ENCODE measurements around the gene FAM163B.

Gene FAM163B

DNA sequence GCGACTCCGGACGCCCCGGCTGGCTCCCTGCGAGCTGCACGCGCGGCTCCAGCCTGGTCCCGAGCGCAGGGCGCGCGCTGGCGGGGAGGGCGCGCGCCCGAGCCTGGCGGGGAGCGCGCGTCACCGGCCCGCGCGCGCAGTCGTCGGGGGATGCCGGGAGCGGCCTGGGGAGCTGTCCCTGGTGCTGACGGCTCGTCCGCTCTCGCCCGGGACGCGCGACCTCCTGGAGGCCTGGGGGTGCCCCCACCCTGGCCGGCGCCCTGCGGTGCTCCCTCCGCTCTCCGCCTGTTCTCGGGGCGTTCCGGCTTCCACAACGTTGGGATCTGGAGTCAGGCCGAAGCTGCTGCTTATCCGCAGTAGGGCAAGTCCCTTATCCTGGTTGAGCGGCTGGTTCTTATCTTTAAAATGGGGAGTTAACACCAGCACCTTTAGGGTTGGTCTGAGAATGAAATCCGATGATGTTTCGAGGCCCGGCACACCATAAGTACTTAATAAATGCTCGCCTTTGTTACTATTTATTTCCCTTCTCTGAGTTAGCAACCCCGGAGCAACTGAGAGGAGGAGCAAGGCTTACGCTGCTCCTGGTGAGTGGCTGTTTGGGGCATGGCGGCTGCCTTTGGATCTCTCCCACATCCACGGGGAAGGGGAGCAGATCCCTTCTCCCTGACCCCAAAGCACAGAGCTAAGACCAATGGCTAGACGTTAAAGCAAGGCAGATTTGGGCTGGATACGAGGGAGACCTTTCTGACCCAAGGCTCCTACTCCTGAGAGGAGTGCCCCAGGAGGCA is at the start of gene FAM163B:
Gene FAM163B (minus strand): TSS at position 79 of the 788 bp plus-strand sequence. CDS start 29,166 bp downstream, outside the sequence.
- DNase-seq (ENCODE audit: low read depth) = no peak

DNA sequence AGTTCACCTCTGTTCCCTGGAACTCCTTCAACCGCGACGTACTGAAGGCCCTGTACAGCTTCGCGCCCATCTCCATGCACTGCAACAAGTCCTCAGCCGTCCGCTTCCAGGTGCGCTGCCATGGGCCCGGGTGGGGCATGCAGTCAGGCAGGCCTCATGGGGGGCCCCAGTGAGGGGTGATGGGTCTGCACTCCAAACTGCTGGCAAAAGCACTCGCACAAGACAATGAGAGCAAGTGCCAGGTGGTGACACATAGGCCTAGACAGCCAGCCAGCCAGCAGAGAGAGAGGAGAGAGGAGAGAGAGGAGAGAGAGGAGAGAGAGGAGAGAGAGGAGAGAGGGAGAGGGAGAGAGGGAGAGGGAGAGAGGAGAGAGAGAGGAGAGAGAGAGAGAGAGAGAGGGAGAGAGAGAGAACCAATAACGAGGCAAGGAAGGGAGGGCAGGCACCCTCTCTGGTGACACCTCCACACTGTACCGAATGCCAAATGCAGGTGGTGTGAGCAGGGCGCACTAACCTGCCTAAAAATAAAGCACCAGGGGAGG is 48.0 kb upstream of the FAM163B start:
- DNase-seq (ENCODE audit: low read depth) = no peak

DNA sequence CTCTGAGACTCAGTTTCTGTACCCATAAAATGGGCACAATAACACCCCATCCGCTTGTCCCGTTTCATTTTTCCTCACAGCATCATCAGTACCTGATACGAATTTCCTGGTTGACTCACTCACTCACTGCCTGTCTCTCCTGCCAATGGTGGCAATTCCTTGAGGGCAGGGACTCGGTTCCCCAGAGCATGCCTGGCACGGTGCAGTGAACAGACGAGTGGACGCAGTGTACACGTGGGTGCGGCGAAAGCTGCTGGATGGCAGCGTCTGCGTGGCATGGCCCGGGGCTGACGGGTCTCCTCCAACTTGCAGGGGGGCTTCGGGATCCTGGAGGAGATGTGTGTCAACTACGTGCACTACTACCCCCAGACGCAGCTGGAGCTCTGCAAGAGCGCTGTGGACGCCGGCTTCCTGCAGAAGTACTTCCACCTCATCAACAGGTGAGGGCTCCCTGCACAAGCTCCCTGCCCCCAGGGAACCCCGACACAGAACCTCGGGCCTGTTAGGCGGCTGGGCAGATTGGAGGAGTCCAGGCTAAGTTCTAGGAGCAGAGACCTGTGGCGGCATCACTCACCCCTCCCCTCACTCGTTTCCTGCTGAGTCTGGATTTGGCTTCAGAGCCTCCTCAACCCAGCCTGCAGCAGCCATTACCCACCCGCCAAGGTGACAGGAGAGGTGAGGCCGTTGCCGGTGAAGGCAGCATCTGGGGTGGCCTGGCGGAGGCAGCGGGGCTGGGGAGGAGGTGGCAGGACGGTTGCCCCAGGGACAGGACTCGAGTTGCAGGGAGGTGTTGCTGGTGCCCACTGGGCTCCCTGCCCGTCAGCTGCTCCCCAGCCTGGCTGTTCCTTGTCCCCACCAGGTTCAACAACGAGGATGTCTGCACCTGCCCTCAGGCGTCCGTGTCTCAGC is 47.3 kb upstream of the FAM163B start:
- no peak for DNase-seq (ENCODE audit: low read depth)

DNA sequence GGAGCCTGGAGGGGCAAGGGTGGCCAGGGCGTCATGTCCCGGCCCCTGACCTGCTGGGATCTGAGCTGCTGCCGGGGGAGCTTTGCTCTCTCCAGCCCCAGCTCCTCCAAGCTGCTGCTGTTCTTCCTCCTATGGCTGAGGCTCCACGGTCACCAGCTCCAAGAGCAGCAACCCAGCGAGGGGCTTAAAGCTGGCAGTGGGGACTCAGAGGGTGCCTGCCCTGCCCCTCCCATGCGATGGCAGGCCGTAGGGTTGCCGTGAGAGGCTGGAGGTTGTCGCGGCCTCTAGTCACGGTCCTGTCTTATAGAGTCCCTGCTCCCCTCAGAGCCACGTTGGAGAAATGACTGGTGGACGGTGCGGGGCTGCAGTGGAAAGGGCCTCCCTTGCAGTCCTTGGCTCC is 46.5 kb upstream of the FAM163B start:
- DNase-seq (ENCODE audit: low read depth) = no peak

- no peak for DNase-seq (ENCODE audit: low read depth)
Observed at GRCh38 chr9:133654736-133655657, 45.8 kb upstream of the FAM163B start.

DNA sequence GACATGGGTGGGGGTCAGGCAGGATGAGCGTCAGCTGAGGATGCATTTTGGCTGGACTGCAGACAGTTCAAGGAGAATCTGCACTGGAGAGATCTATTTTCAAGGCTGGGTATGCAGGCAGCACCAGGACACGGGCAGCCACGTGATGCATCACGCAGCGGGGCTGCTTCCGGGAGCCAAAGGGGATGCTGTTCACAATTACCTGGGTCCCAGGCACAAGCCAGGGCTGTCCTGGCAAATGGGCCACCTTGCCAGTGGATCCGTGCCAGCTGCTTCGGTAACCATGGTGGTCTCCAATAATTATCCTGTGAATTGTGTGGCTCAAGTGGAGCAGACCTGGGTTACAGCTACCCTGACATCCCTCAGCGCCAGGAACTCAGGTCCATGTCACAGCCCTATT is 44.4 kb upstream of the FAM163B start:
- no peak for DNase-seq (ENCODE audit: low read depth)

GRCh38 chr9:133650026-133650425 is 40.8 kb upstream of the FAM163B start:
- no peak for DNase-seq (ENCODE audit: low read depth)

- no peak for DNase-seq (ENCODE audit: low read depth)
Observed at GRCh38 chr9:133649194-133649593, 40.0 kb upstream of the FAM163B start.

DNA sequence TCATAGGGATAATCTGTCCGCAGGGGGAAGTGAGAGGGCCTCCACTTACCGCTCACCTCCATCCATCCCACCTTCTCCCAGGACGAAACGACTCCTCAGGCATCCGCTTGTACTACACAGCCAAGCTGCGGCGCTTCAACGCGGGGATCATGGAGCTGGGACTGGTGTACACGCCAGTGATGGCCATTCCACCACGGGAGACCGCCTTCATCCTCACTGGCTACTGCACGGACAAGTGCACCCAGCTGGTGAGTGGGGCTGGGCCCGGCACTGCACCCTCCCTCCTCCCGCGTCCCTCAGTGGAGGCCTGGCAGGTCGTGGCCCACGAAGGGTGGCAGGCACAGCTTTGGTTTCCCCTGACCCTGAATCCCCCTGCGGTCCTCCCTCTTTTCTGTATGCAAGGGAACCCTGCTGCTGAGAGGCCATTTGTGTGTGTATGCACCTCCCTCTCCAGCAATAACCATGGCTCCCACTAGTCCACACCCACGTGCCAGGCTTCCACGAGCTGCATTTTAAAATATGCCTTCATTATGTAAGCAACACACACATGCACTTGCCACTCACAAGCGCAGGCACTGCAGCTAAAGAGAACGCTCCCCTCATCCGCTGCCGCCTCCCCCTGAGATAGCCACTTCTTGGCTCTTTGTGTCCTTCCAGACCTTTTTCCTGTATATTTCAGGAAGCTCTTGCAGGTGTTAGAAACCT is 38.7 kb upstream of the FAM163B start:
- no peak for DNase-seq (ENCODE audit: low read depth)

DNA sequence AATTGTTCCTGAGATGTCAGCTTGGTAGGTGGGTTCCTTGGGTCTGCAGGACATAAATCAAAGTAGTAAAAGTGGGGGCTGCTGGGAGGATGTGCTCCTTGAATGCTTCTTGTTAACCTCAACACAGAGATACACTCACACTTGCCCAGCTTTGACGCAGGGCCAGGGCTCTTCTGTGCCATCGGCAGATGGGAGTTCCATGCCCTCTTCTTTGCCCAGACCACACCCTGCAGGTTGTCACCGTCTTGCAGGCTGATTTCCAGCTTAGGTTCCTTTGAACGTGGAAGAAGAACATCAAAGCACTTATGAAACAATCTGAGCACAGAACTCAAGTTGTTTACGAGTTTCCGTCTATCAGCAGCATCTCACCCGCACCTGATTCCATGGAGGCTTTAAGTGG is 38.0 kb upstream of the FAM163B start:
- no peak for DNase-seq (ENCODE audit: low read depth)

DNA sequence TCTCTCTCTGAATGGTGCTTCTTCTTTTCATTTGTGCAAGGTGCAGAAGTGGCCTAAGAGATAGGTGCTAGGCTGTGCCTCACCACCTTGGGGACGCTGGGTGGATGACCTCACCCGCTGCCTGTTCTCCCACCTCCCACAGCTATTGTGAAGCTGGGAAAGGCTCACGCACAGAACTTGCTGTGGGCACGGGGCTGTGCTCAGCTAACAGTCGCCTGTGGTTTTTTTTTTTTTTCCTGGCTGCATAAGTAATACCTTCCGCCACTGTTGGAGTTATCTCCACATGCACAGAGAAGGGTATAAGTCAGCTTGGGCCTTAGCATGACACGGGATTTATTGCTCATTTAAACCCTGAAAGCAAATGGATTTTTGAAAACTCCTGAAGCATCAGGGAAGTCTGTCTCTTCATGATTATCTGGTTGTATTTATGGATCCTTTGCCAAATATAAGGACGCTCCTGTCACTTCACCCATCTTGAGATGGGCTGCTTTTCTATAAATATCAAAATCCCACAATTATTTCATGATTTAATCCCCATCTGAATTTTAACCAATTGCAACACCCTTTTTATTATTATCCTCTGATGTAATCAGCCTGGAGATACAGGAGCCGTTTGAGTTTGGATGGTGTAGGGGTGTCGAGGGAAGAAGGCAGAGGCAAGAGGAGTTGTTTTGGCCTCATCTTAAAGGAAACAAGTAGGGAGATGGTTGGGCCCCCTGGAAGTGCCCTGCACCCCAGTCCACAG is 36.0 kb upstream of the FAM163B start:
- no peak for DNase-seq (ENCODE audit: low read depth)

GRCh38 chr9:133643978-133644760 is 35.0 kb upstream of the FAM163B start:
- DNase-seq (ENCODE audit: low read depth) = no peak

DNA sequence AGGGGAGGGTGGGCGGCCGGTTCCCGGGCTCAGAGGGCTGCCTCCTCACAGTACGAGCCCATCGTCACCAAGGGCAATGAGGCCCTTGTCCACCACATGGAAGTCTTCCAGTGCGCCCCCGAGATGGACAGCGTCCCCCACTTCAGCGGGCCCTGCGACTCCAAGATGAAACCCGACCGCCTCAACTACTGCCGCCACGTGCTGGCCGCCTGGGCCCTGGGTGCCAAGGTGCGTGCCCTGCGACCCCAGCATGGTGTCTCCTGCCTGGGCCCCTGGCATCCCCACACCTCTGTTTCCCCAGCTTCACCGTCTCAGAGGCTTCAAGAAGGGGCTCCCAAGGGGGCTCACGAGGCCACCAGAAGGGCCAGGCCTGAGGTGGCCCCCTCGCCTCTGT is 34.2 kb upstream of the FAM163B start:
- DNase-seq (ENCODE audit: low read depth) = no peak

GRCh38 chr9:133642708-133643361 is 33.6 kb upstream of the FAM163B start:
- DNase-seq (ENCODE audit: low read depth) = no peak

DNA sequence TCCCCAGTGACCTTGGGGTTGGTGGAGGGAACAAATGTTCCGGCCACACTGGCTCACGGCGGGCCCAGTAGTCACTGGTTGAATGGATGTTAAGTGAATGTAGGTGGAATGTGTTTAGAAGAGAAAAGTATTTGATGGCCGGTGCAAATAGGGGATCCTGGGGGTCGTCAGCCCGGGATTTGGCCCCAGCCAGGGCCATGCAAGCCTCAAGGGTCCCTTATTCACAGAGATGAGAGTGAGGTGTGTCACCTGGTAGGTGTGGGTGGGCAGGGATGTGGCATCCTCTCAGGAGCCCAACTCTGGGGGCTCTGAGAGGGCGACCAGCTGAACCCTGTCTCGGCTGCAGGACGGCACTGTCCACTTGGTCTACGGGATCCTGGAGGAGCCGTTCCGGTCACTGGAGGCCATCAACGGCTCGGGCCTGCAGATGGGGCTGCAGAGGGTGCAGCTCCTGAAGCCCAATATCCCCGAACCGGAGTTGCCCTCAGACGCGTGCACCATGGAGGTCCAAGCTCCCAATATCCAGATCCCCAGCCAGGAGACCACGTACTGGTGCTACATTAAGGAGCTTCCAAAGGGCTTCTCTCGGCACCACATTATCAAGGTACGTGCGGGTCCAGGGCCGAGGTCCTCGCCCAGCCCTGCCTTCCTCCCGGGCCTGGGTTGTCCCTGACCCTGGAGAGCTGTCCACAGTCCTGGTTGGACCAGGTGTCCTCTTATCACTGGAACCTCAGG is 32.8 kb upstream of the FAM163B start:
- DNase-seq (ENCODE audit: low read depth) = no peak

DNA sequence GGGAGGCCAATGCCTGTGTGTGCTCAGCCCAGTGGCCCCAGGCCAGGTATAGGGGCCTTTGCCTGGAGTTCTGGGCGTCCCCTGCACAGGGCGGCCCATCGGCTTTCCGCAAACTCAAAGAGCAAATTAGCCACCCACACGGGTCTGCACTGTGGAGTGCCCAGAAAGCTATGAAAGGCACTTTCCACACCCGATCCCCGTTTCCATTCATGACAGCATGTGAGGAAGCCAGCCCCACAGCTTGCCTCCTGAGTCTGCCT is 32.1 kb upstream of the FAM163B start:
- no peak for DNase-seq (ENCODE audit: low read depth)

- no peak for DNase-seq (ENCODE audit: low read depth)
Observed at GRCh38 chr9:133640580-133641395, 31.6 kb upstream of the FAM163B start.

DNA sequence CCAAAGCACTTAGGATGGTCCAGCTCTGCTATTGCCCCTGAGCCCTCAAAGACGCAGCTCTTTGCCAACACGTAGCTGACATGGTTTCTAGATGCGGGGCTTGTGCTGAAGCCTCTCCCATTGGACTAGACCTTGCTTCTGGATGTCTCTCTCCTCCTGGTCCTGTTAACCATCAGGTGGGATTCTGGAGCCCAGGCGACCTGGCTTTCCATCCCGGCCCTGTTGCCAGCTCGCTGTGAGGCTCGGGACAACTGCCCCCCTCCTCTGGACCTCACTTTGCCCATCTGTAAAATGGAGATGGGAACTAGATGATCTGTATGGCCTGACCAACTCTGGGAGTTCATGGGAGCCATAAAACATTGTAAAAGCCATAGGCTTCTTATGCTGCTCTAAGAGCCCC is 31.0 kb upstream of the FAM163B start:
- DNase-seq (ENCODE audit: low read depth) = no peak

All from HS-27A (cell line).